Large intestine (tissue), 3 donors: ENCODE results near the gene MMEL1. TPM values are rescaled to one million over a fixed set of nuclear protein-coding genes. Genes with fewer than 3 reads are reported as not detected.
"Not testable (repeated sequence)": the region's sequence is repeated elsewhere in the genome, so short reads cannot be mapped to it uniquely, and the experiment has no call there.

Experiments
- DNase-seq, 2 donors: peaks; one replicate each; pipeline versions ENCODE4 v3.0.0 to v3.0.0-alpha.2; 2013
- H3K27ac ChIP-seq: one replicate; pipeline ENCODE4 v1.5.1; 2013; ENCODE audit warnings: low read length
- H3K27me3 ChIP-seq: 2 replicates; pipeline ENCODE4 v1.6.1; 2013; ENCODE audit warnings: low read length; ENCODE audit not compliant: control insufficient read depth, insufficient read depth
- H3K36me3 ChIP-seq: 2 replicates; pipeline ENCODE4 v1.6.1; 2013; ENCODE audit warnings: low read length; ENCODE audit not compliant: control insufficient read depth, insufficient read depth
- H3K4me1 ChIP-seq: one replicate; pipeline ENCODE4 v1.6.1; 2013; ENCODE audit warnings: low read length; ENCODE audit not compliant: control insufficient read depth, insufficient read depth
- H3K4me3 ChIP-seq: one replicate; pipeline ENCODE4 v1.5.1; 2013; ENCODE audit warnings: low read length
- H3K9me3 ChIP-seq: one replicate; pipeline ENCODE4 v1.6.1; 2013; ENCODE audit warnings: mild to moderate bottlenecking, low read depth, low read length, moderate library complexity; ENCODE audit not compliant: control insufficient read depth
- WGBS: methylation state at CpG from one replicate; pipeline ENCODE4 v1.1.5; 2013; ENCODE audit warnings: low lambda C conversion rate; ENCODE audit not compliant: insufficient coverage; 5-methylcytosine and 5-hydroxymethylcytosine counted together
- polyA plus RNA-seq: library from polyadenylated mRNA; unstranded; fragments of 120-200 nt; gene quantifications from one replicate; pipeline ENCODE4 v1.2.1, GENCODE V29; 2013

MMEL1 gene
- polyA plus RNA-seq, 1 donor, result 14.3 TPM

DNA sequence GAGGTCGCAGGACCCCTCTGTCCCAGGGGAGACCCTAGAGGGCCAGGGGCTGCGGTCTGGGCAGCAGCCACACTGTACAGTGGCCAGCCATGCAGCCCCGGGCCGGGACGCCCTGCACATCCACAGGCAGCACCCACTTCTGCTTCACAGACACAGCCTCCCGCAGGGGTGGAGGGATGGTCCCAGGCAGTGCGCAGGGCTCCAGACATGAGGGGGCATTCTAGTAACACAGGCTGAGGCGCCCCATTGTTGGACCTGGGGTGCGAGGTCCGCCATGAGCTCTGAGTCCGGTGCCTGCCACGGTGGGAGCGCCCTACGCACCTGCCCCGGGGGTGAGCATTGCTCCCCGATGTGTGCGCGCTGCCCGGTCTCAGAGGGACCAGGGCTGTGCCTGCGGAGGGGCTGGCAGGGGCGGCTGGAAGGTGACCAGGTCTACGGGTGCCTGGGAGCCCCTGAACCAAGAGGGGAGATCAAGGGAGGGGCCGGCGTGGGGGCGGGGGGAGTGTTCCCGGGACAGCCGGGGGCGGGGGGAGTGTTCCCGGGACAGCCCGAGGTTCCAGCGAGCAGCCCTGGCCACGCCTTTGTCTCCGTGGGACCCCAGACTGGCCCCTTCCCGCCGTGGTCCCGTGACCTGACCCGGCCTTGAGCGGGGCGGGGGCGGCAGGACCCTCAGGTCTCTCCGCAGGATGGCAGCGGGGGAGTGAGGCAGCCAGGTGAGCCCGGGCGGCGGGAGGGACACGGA is 4.5 kb downstream of the MMEL1 start:
- WGBS, result no CpG with 5 or more reads among the region's 46 CpGs
- peaks cover 46% of the 10 kb centered on the region for H3K4me1 ChIP-seq
- H3K27me3 ChIP-seq, result peaks cover 35% of the 10 kb centered on the region
- no peak overlapping the region for H3K27ac ChIP-seq
- H3K9me3 ChIP-seq, result peaks cover 3% of the 10 kb centered on the region
- DNase-seq, result peak in 1 of 2 donors; percentile 59
- no peaks in the 10 kb centered on the region for H3K36me3 ChIP-seq
- peak overlapping the region; percentile 28 for H3K4me3 ChIP-seq

DNA sequence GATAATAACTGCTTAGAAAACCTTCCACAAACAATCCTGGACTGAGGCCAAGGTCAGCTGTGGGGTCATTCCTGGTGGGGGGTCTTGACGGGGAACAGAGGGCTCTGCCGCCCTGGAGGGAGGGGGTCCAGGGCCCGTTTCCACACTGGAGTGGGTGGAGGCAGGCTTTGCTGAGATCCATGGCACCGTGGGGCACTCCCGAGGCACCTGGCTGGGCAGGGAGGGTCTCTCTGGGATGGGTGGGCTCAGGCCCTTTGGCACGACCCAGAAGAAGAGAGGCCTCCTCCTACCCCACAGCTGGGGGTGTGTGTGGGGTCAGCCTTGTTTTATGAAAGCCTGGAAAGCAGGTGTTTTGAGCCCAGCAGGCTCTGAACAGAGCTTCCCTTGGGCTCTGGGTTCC is 5.1 kb downstream of the MMEL1 start:
- H3K4me1 ChIP-seq, result peaks cover 40% of the 10 kb centered on the region
- H3K9me3 ChIP-seq, result peaks cover 3% of the 10 kb centered on the region
- no peak overlapping the region for H3K4me3 ChIP-seq
- no CpG with 5 or more reads among the region's 6 CpGs for WGBS
- H3K36me3 ChIP-seq, result no peaks in the 10 kb centered on the region
- H3K27ac ChIP-seq, result no peak overlapping the region
- H3K27me3 ChIP-seq, result peaks cover 35% of the 10 kb centered on the region
- DNase-seq, result no peak

DNA sequence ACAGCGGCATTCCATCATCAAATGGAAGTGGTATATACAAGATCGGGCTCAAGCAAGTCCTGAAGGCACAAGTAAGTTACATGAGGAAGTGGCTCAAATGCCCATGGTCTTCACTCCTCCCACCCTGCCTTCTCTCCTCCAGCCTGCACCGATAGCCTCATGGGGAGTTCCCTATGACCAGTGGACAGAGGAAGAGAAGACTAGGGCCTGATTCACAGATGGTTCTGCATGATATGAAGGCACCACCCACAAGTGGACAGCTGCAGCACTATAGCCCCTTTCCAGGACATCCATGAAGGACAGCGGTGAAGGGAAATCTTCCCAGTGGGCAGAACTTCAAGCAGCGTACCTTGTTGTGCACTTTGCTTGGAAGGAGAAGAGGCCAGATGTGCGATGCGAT is 7.1 kb downstream of the MMEL1 start:
- not testable (repeated sequence) for H3K36me3 ChIP-seq, DNase-seq, H3K27ac ChIP-seq, H3K9me3 ChIP-seq, H3K4me3 ChIP-seq
- no CpG with 5 or more reads among the region's 7 CpGs for WGBS
- Histone ChIP-seq H3K27me3 (peaks cover 35% of the 10 kb centered on the region), H3K4me1 (peaks cover 20% of the 10 kb centered on the region)

DNA sequence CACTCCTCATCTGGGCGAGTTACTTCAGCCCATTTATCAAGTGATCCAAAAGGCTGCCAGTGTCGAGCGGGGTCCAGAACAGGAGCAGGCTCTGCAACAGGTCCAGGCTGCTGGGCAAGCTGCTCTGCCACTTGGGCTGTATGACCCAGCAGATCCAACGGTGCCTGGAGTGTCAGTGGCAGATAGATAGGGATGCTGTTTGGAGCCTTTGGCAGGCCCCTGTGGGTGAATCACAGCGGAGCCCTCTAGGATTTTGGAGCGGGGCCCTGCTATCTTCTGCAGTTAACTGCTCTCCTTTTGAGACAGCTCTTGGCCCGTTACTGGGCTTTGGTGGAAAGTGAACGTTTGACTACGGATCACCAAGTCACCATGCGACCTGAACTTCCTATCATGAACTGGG is 7.5 kb downstream of the MMEL1 start:
- Histone ChIP-seq H3K27me3 (peaks cover 35% of the 10 kb centered on the region), H3K36me3 (no peaks in the 10 kb centered on the region), H3K27ac (no peak overlapping the region), H3K4me1 (peaks cover 16% of the 10 kb centered on the region), H3K4me3 (no peak overlapping the region), H3K9me3 (peaks cover 3% of the 10 kb centered on the region)
- no CpG with 5 or more reads among the region's 10 CpGs for WGBS
- no peak for DNase-seq

DNA sequence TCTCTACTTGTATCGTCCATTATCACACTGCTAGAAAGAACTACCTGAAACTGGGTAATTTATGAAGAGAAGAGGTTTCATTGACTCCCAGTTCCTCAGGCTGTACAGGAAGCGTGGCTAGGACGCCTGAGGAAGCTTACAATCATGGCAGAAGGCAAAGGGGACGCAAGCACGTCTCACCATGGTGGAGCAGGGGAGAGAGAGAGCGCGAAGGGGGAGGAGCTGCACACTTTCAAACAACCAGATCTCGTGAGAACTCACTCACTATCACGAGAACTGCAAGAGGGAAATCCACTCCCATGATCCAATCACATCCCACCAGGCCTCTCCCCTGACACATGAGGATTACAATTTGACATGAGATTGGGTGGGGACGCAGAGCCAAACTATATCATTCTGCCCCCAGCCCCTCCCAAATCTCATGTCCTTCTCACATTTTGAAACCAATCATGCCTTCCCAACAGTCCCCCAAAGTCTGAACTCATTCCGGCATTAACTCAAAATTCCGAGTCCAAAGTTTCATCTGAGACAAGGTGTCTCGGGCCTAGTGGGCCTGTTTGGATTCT is 8.0 kb downstream of the MMEL1 start:
- 100% methylated on average over 1 of the region's 13 CpGs for WGBS
- peaks cover 3% of the 10 kb centered on the region for H3K9me3 ChIP-seq
- peaks cover 33% of the 10 kb centered on the region for H3K27me3 ChIP-seq
- H3K4me1 ChIP-seq, result peaks cover 11% of the 10 kb centered on the region
- no peak overlapping the region for H3K4me3 ChIP-seq
- DNase-seq, result no peak
- no peaks in the 10 kb centered on the region for H3K36me3 ChIP-seq
- no peak overlapping the region for H3K27ac ChIP-seq

DNA sequence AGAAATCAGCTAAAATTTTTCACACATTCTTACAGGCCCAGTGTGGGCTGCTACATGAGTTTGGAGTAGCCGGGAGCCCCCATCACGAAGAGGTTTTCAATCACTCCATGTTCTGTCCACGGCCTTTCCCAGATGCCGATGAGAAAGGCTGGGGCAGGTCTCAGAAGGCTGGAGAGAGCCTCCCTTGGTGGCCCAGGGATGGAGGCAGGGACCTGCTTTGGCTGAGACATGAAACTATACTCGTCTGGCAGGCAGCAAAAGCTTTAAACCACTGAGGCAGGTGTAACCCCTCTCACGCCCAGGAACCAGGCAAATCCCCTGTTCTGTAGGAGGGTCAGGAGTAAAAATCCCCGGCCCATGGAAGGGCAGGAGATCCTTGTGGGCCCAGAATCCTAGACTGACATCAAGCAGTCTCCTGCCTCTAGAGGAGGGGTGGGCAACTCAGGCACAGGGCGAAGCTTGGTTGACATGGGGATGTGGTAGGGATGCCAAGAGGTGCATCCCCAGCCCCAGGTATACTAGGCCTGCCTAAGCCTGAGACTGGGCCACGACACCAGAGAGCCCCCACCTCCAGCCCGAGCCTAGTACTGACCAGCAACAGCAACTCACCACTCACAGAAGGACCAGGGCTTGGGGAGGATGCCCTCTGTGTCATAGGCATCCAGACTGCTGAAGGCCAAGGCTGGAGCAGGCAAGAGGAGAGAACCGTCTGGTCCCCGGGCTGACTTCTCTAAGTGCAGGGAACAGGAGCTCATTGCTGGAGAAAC is 9.1 kb downstream of the MMEL1 start:
- peaks cover 8% of the 10 kb centered on the region for H3K4me1 ChIP-seq
- peaks cover 24% of the 10 kb centered on the region for H3K27me3 ChIP-seq
- H3K27ac ChIP-seq, result no peak overlapping the region
- H3K4me3 ChIP-seq, result no peak overlapping the region
- no peaks in the 10 kb centered on the region for H3K9me3 ChIP-seq
- WGBS, result no CpG with 5 or more reads among the region's 12 CpGs
- no peaks in the 10 kb centered on the region for H3K36me3 ChIP-seq
- no peak for DNase-seq

DNA sequence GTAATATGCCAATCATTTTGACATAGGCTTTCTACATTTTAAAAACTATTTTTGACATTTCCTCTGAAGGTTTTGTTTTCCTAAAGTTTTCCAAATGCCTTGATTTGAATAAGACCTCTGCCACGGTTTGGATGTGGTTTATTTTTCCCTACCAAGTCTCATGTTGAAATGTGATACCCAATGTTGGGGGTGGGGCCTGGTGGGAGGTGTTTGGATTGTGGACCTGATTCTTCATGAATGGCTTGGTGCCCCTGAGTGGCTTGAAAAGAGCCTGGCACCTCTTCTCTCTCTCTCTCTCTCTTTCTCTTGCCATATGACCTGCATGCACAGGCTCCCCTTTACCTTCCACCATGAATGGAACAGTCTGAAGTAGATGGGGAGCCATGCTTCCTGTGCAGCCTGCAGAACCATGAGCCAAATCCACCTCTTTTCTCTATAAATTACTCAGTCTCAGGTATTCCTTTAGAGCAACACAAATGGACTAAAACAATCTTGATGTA is 14.8 kb downstream of the MMEL1 start:
- Histone ChIP-seq H3K36me3 (no peaks in the 10 kb centered on the region), H3K9me3 (no peaks in the 10 kb centered on the region), H3K27ac (no peak overlapping the region), H3K4me1 (no peaks in the 10 kb centered on the region), H3K4me3 (no peak overlapping the region), H3K27me3 (no peaks in the 10 kb centered on the region)
- WGBS, result no CpG with 5 or more reads among the region's 1 CpG
- DNase-seq, result no peak

DNA sequence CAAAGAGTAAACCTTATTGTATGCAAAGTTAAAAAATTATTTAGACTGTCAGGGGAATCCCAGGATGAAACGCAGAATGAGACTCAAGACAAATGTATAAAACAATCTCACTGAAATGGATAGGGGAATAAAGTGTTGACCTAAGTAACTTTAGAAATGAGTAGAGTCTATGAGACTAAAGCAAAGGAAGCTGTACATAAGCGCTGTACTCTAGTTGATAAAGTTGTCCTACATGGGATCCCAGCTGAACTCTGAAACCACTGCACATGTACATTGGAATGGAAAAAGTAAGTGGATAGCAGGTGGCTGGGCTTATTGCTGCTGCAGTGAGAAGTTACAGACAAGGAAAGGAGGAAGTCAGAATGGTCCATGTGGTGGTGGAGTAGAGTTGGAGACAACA is 18.7 kb downstream of the MMEL1 start:
- Histone ChIP-seq H3K4me3 (no peak overlapping the region), H3K9me3 (no peaks in the 10 kb centered on the region), H3K27ac (no peak overlapping the region), H3K27me3 (no peaks in the 10 kb centered on the region), H3K36me3 (no peaks in the 10 kb centered on the region), H3K4me1 (peaks cover 16% of the 10 kb centered on the region)
- WGBS, result 100% methylated on average over 1 of the region's 2 CpGs
- DNase-seq, result no peak

DNA sequence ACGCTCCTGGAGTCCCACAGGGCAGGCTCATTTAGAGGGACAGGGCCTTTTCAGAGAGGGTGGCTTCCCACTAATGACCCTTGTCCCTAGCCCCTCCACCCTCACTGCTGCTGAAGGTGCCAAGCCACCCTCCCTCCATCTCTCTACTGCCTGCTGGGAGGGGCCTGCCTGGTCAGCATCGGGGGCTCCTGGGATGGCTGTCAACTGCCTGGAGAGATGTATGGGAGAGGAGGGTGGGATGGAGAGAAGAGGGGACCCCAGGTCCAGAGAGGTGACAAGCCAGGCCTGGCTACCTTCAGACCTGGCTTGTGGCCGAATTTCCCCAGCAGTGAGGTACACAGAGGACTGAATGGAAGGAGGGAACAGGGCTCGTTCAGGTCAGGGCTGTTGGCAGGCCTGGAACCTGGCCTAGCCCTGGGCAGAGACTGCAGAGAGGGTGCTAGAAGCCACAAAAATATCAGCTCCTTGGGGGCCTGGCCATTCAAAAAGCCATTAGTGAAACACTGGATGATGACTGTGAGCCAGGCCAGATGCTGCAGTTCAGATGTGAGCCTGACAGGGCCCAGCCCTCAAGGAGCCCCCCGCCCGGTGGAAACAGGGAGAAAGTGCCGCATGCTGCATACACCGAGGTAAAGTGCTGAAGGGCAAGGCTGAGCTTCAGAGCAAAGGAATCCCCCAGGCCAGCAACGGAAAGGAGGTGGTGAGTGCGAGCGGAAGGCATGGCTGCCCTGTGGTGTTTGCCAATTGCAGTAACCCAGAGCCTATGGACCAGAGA is 20.0 kb downstream of the MMEL1 start:
- H3K4me3 ChIP-seq, result no peak overlapping the region
- H3K27me3 ChIP-seq, result no peaks in the 10 kb centered on the region
- no peak overlapping the region for H3K27ac ChIP-seq
- DNase-seq, result no peak
- H3K9me3 ChIP-seq, result no peaks in the 10 kb centered on the region
- no peaks in the 10 kb centered on the region for H3K36me3 ChIP-seq
- WGBS, result no CpG with 5 or more reads among the region's 11 CpGs
- peaks cover 16% of the 10 kb centered on the region for H3K4me1 ChIP-seq
